Retinal pigment epithelial cell (primary cell): ENCODE data around the gene WASF2.
"Not testable (repeated sequence)": the region's sequence is repeated elsewhere in the genome, so short reads cannot be mapped to it uniquely, and the experiment has no call there.

ENCODE experiments used
- DNase-seq: peaks from one replicate; pipeline ENCODE4 v3.0.0-alpha.2; 2010; ENCODE audit warnings: low read depth
- H3K4me3 ChIP-seq: 2 replicates; pipeline ENCODE4 v1.5.1; 2011; ENCODE audit warnings: mild to moderate bottlenecking, low read length, control low read depth, moderate library complexity
- CTCF ChIP-seq: conservative IDR thresholded peaks from 2 replicates; pipeline ENCODE4 v1.5.1; 2011; ENCODE audit warnings: low read depth, low read length, control low read depth, inconsistent platforms

The WASF2 gene

DNA sequence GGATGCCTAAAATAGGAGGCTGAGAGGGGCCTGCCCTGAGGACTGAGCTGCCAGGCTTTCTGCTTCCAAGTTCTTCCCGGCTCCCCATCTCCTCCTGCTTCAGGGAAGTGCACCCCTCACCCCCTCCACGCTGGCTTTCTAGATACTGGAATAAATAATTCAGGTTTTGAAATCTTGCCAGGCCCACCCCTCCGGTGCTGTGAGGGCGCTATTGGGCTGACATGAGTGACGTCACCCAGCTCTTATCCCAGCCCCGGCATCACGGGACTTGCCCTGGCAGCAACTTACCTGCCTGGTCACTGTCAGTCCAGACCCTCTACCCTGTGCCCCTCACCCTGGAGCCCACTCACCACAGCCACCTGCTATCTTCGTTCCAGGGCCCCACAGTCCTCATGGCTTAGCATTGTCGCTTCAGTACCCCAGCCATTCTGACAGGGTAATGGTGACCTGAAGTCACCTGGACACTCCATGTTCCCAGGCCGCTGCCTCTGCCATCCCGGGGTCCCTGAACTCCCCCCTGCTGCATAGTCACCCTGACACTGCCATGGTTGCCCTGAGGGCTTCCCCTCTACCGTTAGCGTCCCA lies 98.4 kb downstream of the WASF2 start:
- peak; percentile 59 for DNase-seq
- H3K4me3 ChIP-seq = peak overlapping the region; percentile 52
- TF ChIP-seq CTCF = peak; percentile 10

GRCh38 chr1:27388337-27389005 lies 101.5 kb downstream of the WASF2 start:
- no peak overlapping the region for H3K4me3 ChIP-seq
- peak; percentile 90 for TF ChIP-seq CTCF
- no peak for DNase-seq

GRCh38 chr1:27384797-27385196 lies 105.2 kb downstream of the WASF2 start:
- not testable (repeated sequence) for H3K4me3 ChIP-seq, DNase-seq

GRCh38 chr1:27383661-27384060 lies 106.3 kb downstream of the WASF2 start:
- TF ChIP-seq CTCF = no peak
- no peak overlapping the region for H3K4me3 ChIP-seq
- no peak for DNase-seq

DNA sequence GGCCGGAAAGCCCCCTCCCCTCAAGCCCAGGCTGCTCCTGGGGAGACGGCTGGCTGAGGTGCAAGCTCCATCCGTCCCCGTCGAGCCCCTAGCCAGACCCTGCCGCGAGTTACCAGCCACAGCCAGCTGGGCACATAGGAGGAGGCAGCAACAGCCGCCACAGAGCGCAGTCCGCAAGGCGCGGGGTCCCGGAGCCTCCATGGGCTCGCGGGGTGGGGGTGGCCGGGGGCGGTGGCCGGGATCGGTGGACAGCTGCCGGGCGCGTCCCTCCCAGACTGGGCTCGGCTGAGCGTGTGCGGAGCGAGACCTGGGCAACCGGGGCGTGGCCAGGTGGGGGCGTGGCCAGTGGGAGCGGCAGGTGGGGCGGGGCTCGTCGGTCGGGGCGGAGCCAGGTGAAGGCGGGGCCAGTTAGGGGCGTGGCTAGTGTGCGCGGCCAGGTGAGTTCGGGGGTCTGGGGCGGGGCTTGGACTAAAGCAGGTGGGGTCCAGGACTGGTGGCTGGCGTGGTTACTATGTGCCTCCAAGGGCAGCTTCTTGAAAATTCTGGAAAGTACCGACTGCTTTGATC lies 106.8 kb downstream of the WASF2 start, which contains the start of gene CD164L2:
Gene CD164L2, minus strand, starts transcription at position 295 of the 567 bp plus-strand sequence. Its CDS starts 94 bp downstream, at position 201.
- H3K4me3 ChIP-seq = no peak within 1 kb of the TSS
- no peak for TF ChIP-seq CTCF
- DNase-seq = no peak

DNA sequence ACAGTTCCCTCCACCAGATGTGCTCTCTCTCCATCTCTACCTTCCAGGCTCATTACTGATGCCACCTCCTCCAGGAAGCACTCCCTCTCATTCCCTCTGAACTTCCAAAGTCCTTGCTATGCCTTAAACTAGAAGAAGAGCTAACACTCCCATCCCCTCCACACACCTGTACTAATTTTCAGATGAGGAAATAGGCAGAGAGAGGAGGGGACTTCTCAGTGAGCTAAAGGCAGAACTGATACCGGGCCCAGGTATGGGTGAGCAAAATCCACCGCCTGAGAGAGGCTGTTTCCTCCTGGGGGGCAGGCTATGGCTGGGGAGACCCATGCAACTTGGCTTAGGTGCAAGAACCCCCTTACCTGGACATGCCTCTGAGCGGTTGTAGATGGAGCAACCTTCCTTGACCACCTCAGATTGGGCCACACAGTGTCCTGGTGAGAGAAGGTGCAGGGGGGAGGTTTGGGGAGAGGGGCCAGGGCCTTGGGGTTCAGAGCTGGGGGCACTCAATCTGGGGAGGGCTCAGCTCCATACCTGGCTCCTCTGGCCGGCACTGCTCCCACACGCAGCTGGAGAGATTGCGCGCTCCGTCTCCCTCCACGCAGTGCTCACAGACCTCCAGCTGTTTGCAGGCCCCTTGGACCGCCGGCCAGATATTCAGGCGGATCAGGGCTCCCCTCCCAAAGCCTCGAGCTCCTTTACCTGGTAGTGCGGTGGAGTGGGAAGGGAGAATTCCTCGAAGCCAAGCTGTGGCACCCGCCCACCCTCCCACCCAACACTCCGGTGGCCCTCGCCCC lies 107.8 kb downstream of the WASF2 start:
- TF ChIP-seq CTCF = no peak
- no peak overlapping the region for H3K4me3 ChIP-seq
- no peak for DNase-seq
